ENCODE measurements around the gene P2RX5.
"Not testable (repeated sequence)": the region's sequence is repeated elsewhere in the genome, so short reads cannot be mapped to it uniquely, and the experiment has no call there.

The P2RX5 gene, protein sequence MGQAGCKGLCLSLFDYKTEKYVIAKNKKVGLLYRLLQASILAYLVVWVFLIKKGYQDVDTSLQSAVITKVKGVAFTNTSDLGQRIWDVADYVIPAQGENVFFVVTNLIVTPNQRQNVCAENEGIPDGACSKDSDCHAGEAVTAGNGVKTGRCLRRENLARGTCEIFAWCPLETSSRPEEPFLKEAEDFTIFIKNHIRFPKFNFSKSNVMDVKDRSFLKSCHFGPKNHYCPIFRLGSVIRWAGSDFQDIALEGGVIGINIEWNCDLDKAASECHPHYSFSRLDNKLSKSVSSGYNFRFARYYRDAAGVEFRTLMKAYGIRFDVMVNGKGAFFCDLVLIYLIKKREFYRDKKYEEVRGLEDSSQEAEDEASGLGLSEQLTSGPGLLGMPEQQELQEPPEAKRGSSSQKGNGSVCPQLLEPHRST

DNA sequence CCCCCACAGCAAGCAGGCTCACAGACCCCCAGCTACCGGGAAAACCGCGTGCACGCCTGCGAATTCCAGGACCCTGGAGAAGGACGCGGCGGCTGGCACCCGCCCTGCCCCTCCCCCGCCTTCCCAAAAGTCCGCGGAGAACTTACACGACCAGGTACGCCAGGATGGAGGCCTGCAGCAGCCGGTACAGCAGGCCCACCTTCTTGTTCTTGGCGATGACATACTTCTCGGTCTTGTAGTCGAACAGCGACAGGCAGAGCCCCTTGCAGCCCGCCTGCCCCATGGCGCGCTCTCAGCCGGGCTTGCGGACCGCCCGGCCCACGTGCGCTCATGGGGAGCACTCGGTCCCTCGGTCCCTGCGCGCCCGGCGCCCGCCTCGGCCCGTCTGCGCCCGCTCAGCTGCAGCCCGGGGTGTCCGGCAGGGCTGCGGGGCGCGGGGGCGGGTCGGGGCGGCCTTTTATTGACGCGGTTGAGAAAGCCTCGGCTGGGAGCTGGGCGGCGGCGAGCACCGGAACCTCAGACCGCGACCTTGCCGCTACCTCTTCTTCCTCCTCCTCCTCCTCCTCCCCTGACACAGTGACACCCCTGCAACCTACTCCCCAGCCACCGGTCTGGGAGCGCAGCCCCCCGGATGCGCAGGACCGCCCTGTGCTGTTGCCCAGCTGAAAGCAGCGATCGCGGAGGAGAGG lies at the start of gene P2RX5:
Gene P2RX5 (minus strand): TSS at position 433 of the 689 bp plus-strand sequence. CDS start 150 bp downstream, at position 283.
- no peak for DNase-seq

DNA sequence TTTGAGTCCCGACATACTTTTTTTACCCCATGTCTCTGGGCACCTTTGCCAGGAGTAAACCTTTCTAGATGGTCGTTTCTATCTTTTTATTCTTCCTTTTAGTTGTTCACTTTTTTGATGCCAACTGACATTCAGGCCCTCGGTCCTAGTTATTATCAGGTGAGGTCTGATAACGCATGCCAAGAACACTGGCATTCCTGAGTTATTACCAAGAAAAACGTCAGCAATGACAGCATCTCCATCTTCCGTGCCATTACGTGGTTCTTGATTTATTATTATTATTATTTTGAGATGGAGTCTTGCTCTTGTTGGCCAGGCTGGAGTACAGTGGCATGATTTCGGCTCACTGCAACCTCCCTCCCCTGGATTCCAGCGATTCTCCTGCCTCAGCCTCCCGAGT lies 49.1 kb upstream of the P2RX5 start:
- DNase-seq: no peak

DNA sequence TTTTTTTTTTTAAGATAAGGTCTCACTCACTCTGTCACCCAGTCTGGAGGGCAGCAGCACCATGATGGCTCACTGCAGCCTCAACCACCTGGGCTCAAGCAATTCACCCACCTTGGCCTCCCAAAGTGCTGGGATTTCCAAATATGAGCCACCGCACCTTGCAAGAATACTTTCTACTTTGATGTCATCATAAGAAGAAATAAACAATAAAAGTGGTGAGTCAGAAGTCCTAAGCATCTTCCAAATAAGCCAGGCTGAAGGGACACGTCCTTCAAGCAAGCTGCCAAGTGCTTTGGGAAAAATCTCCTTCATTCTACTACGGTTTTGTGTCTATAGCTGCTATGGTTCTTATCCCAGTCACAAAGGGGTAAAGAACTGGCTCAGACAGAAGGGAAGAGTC lies 48.1 kb upstream of the P2RX5 start:
- no peak for DNase-seq

DNA sequence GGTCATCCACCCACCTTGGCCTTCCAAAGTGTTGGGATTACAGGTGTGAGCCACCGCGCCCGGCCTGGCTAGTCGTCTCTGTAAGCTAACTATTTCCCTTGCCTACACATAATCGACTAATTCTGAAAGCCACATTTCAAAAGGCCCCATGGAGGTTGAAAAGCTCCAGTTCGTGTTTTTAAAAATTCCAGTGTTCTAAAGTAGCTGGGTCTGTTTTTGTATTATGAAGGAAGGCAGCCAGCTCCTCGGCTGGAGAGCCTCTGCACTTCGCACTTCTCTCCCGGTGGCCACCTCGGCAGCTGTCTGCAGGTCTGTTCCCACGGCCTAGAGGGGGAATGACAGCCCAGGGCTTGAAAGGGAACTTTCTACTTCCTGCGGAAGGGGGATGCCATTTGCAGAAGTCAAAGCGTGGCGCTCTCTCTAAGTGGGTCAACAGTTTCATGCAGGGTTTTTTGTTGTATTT lies 44.7 kb upstream of the P2RX5 start:
- DNase-seq: no peak

DNA sequence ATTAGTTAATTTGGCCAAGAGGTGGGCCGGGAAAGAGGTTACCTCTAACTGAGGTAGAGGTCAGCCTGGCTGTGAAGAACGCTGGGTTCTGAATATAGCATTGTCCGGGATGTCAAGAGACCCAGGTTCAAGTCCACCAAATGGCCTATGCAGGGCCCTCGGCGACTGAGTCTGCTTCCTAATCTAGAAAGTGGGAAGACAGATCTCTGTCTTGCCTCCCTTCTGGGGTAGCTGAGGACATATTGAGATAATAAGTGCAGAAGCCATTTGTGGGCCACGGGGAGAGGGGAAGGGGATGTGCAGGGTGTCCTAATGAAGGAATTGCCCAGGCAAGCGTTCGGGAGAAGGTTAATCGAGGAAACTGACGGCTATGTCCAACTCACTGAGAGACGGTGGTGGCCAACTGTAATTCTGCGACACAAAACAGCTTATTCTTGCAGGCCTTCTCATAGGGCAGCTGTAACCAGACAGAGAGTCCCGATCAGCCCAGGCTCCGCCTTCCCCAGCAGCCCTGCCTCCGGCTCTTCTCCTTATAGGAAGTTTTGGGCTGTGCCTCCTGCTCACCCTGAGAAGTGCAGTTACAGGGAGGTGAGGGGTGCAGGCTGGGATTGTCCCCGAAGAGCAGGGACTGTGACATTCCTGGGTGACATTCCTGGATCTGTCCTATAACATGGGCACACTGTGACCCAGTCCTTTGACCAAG lies 43.6 kb upstream of the P2RX5 start:
- DNase-seq: no peak

DNA sequence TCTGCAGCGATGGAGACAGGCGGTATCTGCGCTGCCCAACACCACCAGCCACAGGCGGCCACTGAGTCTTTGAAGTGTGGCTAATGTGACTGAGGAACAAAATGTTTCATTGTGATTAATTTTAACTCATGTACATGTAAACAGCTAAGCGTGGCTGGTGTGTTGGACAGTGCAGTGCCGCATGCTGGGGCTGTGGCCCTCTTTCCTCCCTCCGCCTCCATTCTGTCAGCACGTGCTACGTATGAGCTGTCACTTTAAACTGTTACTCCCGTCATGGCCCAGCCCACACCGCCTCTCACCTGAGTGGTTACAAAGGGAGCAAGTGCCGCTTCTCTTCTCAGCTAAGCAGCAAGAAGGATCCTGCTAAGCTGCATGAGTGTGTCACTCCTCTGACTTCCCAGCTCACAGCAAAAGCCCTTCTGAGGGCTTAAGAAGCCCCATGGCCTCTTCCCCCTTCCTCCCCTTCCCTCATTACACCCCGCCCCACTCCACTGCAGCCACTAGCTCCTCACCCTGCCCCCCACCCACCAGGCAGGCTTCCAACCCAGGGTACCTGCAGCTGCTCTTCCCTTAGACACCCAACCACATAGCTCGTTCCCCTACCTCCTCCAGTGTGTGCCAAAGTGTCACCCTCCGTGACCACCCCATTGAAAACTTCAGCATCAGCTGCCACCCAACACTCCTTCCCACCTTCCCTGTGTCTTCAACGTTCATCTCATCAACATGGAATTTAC lies 42.8 kb upstream of the P2RX5 start:
- DNase-seq: peak; percentile 1

DNA sequence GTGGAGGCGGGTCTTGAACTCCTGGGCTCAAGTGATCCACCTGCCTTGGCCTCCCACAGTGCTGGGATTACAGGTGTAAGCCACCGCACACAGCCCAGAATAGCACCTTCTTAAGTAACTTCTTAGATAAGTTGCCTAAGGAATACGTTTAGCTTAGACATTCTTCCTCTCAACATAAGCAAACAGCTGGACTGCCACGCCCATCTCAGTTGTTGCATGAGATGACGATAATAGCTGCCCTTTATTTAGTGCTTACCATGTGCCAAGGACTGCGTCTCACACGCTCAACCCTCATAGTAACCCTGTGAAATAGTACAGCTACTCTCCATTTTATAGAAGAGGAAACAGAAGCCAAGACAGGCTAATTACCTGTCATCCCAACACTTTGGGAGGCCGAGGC lies 39.6 kb upstream of the P2RX5 start:
- no peak for DNase-seq

DNA sequence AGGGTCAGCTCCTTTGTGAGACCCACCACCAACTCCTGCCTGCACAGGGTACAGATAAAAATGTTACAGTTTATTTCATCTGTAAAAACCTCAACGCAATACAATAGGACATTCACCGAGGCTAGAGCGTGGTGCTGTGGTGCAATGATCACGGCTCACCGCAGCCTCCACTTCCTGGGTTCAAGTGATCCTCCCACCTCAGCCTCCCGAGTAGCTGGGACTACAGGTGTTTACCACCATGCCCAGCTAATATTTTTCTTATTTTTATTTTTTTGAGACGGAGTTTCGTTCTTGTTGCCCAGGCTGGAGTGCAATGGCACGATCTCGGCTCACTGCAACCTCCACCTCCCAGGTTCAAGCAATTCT lies 38.9 kb upstream of the P2RX5 start:
- DNase-seq: not testable (repeated sequence)

DNA sequence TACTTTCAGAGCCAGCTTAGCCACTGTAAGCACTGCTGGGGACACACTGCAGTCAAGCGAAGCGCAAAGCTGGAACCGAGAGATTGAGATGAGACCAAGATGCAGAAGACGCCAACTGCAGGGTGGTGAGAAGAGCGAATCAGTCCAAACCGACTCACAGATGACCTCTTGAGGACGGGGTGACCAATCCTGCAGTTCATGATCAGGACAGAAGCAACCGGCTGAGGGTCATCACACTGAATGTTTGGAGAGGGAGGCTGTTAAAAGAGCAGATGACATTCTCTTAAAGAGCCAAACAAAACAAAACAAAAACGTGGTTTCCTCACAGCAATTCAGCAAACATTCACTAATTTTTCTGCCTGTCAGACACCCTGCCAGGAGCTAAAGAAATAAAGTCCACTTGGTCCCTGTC lies 36.3 kb upstream of the P2RX5 start:
- DNase-seq: no peak

DNA sequence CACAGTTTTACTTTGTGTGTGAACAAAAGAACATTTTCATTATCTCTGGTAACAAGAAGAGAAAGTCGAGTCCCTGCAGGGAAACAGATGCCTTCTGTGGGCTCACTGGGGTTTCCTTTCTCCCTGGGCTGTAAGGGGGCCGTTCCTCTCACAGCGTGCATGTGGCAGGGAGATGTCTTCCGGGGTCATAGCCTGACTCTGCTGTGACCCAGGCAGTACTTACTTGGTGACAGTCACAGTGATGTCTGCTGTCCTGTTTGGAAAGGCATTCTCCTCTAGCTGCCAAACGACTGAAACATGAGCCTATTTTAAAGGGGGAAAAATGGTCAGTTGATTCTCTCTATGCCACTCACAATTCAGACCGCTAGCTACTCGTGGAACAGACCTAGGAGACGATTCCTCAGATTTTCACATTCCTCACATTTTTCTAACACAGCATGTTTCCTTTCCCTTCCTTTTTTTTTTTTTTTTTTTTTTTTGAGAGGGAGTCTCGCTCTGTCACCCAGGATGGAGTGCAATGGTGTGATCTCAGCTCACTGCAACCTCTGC lies 35.0 kb upstream of the P2RX5 start:
- DNase-seq: no peak

DNA sequence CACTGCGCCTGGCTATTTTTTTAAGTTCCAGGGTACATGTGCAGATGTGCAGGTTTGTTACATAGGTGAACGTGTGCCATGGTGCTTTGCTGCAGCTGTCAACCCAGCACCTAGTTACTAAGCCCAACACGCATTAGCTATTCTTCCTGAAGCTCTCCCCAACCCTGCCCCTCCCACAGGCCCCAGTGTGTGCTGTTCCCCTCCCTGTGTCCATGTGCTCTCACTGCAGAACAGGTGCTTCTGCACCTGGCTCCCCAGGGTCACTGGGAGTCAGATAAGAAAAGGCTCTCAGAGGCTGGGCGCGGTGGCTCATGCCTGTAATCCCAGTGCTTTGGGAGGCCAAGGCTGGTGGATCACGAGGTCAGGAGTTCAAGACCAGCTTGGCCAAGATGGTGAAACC lies 33.9 kb upstream of the P2RX5 start:
- DNase-seq: no peak

DNA sequence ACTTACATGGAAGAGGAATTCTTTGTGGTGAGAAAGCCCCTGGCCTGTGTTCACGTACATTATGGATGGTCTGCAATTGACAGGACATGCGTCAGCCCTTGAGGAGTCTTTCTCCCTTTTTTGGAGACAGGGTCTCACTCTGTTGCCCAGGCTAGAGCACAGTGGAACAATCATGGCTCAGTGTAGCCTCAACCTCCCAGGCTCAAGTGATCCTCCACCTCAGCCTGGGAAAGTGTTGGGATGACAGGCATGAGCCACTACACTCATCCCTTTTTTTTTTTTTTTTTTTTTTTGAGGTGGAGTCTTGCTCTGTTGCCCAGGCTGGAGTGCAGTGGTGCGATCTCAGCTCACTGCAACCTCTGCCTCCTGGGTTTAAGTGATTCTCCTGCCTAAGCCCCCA lies 32.1 kb upstream of the P2RX5 start:
- not testable (repeated sequence) for DNase-seq

DNA sequence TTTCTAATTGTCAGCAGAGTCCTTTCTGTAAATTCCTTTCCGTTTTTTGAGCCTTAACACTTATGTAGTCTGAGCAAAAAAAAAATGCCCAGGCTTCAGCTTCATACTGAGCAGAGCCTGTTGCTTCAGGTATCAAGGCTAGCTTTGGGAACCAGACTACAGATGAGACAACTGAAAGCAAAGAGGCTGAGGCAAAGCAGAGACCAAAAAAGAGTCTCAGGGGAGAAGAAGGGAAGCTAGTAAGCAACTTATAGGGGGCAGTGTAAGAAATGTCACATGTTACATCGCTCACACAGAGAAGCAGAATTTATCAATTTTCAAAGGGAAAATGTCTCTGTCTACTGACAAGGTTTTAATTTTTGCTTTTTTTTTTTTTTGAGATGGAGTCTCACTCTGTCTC lies 31.1 kb upstream of the P2RX5 start:
- DNase-seq: no peak

DNA sequence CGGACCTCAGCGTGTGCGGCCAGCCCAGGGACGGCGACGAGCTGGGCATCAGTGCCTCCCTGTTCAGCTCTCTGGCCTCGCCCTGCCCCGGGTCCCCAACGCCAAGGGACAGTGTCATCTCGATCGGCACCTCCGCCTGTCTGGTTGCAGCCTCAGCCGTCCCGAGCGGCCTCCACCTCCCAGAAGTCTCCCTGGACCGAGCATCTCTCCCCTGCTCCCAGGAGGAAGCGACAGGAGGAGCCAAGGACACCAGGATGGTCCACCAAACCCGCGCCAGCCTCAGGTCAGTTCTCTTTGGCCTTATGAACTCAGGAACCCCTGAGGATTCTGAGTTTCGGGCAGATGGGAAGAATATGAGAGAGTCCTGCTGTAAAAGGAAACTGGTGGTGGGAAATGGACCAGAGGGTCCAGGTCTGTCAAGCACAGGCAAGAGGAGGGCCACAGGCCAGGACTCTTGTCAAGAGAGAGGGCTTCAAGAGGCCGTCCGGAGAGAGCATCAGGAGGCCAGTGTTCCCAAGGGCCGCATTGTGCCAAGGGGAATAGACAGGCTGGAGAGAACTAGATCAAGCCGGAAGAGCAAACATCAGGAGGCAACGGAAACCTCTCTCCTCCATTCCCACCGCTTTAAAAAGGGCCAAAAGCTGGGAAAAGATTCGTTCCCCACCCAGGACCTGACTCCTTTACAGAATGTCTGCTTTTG lies 28.6 kb upstream of the P2RX5 start:
- DNase-seq: no peak

DNA sequence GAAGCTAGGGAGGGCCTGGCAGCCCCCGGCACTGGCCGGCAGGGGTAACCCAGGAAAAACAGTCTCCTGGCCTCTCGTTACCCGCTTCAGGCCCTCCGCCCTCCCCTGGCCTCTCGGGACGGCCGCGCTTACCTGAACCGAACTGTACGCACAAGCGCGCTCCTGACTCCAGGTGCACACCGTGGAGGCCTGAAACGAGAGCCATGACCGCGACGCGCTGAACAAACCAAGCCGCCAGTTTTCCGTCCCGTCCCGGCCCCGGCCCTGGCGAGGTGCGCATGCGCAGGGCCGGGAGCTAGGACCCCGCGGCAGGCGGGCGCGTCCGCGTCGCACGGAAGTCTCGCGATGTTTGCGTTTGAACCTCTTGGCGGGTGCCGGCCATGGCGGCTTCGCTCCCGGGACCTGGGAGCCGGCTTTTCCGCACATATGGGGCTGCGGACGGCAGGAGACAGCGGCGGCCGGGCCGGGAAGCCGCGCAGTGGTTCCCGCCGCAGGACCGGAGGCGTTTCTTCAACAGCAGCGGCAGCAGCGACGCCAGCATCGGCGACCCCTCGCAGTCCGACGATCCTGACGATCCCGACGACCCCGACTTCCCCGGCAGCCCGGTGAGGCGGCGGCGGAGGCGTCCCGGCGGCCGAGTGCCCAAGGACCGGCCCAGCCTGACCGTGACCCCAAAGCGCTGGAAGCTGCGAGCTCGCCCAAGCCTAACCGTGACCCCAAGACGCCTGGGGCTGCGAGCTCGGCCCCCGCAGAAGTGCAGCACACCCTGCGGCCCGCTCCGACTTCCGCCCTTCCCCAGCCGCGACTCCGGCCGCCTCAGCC lies 27.8 kb upstream of the P2RX5 start, which contains the start of gene HASPIN:
Gene HASPIN (plus strand): TSS at position 348 of the 822 bp plus-strand sequence. CDS start 33 bp downstream, at position 381.
- DNase-seq: peak; percentile 72

DNA sequence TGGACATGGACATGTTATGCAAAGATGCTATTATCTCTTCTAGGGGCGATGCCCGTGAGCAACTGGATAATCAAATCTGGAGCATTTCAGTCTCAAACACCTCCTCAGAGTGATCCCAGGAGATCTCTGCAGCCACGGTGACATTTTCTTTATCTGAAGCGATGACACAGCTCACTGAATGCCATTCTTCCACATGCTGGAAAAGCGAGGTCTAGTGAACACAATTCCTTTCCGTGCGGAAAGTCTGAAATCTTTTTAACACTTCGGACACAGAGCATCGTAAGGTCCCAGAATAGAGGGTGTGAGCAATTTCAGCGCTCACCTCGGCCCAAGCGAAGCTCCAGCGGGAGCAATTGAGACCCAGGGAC lies 27.2 kb upstream of the P2RX5 start:
- DNase-seq: no peak

DNA sequence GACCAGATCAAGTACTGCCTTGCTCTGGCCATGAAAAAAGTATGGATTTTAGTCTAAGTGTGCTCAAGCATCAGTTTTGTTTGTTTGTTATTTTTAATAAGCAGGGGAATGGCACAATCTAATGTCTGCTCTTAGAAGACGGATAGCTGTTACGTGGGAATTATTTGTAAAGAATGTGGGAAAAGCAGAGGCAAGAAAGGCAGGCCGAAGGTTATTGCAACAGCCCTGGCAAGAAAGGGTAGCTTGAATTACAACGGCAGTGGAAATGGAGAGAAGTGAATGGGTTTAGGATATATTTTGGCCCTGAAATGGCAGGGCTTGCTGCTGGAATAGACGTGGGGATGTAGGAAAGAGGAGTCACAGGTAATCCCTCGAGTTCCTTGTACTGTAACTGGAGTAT lies 26.8 kb upstream of the P2RX5 start:
- DNase-seq: no peak

DNA sequence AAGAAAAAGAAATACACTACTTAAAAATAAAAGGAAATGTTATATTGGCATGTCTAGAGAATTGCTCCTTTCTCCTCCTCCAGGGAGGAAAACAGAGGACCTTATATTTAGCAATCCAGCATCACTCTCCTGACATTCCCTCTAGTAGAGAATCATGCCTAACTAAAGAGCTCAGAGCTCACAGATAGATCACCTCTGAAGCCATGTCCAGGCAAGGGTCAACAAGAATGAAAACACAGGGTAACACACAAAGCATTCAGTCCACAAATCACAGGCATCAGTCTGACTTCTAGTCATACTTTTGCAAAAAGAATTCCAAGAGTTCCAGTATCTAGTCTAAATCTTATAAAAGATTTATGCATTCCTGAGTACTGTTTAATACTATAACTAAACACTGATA lies 23.3 kb upstream of the P2RX5 start:
- no peak for DNase-seq

DNA sequence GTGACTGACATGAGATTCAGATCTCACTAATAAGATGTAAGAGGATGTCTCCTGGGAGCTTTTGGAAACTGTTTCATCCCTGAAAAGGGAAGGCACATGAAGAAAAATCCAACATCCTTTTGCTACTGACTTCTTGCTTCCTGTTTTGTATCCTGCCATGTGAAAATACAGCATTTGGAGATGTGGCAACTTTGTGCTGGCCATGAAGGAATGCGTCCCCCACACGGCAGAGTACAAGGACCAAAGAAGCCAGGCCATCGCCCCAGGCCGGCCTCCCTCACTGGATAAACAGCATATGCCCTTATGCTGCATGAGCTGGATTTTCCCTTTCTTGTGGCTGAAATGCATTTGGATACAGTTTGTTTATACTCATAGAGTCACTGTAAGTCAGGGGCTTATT lies 22.2 kb upstream of the P2RX5 start:
- no peak for DNase-seq

DNA sequence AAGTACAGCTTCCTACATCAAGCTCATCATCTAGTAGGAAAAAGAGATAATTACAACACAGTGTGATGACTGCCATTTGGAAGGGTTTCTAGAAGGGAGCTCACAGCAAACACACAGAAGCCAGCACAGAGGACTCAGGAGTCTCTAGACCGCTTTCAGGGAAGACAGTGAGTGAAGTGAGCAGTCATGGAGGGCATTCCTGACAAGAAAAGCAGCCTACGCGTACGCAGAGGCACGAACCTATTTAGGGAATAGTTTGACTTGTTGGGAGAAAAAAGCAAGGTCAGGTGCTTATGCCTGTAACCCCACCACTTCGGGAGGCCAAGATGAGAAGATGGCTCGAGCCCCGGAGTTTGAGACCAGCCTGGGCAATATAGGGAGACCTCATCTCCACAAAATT lies 19.3 kb upstream of the P2RX5 start:
- DNase-seq: no peak

DNA sequence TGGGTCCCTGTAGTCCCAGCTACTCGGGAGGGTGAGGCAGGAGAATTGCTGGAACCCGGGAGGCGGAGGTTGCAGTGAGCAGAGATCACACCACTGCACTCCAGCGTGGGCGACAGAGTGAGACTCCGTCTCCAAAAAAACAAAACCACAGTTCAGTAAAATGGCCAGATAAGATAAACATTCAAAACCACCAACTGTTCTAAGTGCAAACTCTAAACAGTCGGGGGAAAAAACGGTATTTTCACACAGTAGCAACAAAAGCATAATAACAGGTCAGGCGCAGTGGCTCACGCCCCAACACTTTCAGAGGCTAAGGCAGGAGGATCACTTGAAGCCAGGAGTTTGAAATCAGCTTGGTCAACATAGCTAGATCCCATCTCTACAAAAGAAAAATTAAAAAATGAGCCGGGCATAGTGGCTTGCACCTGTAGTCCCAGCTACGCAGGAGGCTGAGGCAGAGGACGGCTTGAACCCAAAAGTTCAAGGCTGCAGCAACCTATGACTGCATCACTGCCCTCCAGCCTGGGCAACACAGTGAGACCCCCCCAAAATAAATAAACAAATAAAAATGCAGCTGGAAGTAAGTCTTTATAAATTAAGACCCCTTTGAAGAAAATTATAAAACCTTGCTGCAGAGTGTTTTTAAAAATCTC lies 17.0 kb upstream of the P2RX5 start:
- DNase-seq: no peak

Data from NCI-H1092 treated with DMSO at 0.1 percent for 48 hours (cell line).